OCI-LY7 (cell line): ENCODE measurements around the gene EIF3D.

Experiments
- EZH2phosphoT487 ChIP-seq: fragments of 200-600 bp; sonication (generic); IDR thresholded peaks from 2 replicates; pipeline ENCODE4 v1.6.1; 2018; ENCODE audit warnings: low read depth, borderline replicate concordance, mild to moderate bottlenecking, mixed run types, antibody characterized with exemption, low read length, moderate library complexity, mixed read lengths
- TF ChIP-seq, protein P1 (sequence below): fragments of 200-600 bp; sonication (generic); conservative IDR thresholded peaks from 2 replicates; pipeline ENCODE4 v1.5.1; 2014; ENCODE audit warnings: mild to moderate bottlenecking, antibody characterized with exemption, low read length, moderate library complexity, mixed read lengths

DNA sequence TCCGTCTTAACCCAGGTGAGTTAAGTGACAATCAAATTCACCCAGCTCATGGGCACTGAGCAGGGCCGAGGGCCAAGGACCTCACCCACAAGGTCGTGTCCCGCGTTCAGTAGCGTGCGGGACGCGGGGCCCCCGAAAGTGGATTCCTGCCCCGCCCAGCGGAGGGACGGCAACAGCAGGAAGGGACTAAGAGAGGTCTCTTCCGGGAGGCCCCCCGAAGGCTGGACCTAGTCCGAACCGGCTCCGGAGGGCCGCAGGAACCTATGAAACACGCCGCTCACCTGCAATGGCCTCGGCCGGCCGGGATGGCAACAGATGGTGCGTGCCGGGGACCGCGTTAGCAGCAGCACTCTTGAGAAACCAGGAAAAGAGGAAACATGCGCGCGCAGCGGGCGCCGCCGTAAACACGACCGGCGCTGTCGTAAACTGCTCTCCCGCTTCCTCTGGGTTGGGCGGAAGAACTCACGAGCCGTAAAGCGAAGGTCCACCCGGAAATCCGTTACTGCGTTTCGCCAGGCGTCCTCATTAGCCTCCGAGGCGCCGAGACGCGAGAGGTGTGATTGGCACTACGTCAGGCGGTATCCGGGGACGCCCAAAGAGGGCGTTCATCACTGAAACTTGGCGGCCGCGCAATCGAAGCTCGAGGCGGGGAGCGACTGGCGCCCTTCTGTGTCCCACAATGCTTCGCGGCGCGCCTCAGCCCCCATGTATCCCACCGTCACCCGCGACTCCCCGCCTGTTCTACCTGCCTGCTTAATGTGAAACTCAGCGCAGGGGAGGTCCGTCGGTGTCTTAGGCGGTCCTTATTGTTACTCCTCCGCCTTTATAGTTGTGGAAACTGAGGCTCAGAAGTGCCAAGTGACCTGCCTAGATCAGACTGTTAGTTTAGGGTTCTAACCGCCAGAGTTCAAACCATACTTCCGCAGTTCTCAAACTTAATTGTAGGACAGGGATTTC is at the start of gene EIF3D:
- TF ChIP-seq, protein P1, sequence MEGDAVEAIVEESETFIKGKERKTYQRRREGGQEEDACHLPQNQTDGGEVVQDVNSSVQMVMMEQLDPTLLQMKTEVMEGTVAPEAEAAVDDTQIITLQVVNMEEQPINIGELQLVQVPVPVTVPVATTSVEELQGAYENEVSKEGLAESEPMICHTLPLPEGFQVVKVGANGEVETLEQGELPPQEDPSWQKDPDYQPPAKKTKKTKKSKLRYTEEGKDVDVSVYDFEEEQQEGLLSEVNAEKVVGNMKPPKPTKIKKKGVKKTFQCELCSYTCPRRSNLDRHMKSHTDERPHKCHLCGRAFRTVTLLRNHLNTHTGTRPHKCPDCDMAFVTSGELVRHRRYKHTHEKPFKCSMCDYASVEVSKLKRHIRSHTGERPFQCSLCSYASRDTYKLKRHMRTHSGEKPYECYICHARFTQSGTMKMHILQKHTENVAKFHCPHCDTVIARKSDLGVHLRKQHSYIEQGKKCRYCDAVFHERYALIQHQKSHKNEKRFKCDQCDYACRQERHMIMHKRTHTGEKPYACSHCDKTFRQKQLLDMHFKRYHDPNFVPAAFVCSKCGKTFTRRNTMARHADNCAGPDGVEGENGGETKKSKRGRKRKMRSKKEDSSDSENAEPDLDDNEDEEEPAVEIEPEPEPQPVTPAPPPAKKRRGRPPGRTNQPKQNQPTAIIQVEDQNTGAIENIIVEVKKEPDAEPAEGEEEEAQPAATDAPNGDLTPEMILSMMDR: no peak
- TF ChIP-seq EZH2phosphoT487: no peak
